Activated CD4-positive, alpha-beta T cell treated with anti-CD3 and anti-CD28 coated beads, Interleukin-10, Interleukin-2, amounts not matched to agents 100 ng/mL and 50 ng/mL, durations not matched to agents 16 hours and 8 hours (primary cell): ENCODE measurements around the gene CTPS1.

Source experiments
- DNase-seq: peaks from one replicate; pipeline ENCODE4 v3.0.0-alpha.2; 2020

CTPS1 gene, protein sequence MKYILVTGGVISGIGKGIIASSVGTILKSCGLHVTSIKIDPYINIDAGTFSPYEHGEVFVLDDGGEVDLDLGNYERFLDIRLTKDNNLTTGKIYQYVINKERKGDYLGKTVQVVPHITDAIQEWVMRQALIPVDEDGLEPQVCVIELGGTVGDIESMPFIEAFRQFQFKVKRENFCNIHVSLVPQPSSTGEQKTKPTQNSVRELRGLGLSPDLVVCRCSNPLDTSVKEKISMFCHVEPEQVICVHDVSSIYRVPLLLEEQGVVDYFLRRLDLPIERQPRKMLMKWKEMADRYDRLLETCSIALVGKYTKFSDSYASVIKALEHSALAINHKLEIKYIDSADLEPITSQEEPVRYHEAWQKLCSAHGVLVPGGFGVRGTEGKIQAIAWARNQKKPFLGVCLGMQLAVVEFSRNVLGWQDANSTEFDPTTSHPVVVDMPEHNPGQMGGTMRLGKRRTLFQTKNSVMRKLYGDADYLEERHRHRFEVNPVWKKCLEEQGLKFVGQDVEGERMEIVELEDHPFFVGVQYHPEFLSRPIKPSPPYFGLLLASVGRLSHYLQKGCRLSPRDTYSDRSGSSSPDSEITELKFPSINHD

DNA sequence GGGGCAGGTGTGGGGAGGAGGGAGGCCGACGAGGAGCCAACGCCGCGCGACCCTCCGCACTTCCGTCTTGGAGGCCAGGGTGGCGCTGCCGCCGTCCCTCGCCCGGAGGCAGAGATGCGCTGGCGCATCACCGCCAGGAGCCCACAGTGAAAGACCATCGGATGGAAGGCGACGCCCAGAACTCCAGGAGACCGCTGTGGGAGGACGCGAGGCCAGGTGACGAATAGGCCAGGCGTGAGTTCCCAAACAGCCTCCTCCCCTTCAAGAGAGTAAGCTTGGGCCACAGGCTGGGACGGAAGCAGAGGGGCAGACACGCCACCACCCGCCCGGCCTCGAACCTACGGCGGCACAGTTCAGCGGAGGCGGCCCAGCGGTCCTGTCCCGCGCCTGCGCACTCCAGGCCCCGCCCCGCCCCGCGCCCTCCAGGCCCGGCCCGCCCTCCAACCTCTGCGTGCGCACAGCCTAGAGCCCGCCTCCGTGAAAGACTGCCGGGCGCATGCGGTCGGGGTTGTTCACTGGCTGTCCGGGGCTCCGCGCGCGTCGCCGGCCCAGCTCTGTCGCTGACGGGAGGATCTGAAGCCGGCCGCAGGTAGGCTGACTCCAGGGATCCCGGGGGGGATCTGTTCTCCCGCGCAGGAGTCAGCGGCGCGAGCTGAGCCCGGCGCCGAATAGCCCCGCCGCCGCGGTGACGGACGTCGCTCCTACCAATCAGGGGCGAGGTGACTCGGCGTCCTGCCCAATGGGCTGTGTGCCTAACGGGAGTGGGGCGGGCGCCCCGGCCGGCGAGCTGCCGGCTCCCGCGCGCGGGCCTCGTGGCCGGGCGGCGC, at the start of gene CTPS1:
Gene CTPS1 (plus strand): TSS at position 456 of the 827 bp plus-strand sequence. CDS start 3,595 bp downstream, outside the sequence.
- DNase-seq = peak; percentile 97

GRCh38 chr1:40930174-40930964, 49.1 kb upstream of the CTPS1 start:
- no peak for DNase-seq

DNA sequence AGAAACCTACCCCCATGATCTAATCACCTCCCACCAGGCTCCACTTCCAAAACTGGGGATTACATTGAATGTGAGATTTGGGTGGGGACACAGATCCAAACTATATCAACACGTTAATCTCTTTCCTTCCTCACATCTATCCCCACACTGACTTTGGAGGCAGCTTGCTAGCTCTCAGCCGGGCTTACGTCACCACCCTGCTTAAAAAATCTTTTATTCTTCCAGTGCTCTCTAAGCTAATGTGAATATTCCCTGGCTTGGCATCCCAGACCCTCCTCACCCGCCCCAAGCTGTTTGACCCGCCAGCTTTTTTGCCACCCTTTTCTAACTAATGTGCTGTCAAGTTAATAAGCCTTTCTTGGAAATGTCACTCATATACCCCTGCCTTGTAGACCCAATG, 47.9 kb upstream of the CTPS1 start:
- no peak for DNase-seq

- DNase-seq = no peak
Measured at GRCh38 chr1:40932006-40932405, 47.5 kb upstream of the CTPS1 start.

- DNase-seq = no peak
Measured at GRCh38 chr1:40936931-40937339, 42.6 kb upstream of the CTPS1 start.

- DNase-seq = no peak
Measured at GRCh38 chr1:40938393-40938792, 41.1 kb upstream of the CTPS1 start.

GRCh38 chr1:40939320-40940059, 40.0 kb upstream of the CTPS1 start:
- no peak for DNase-seq

GRCh38 chr1:40944326-40944725, 35.2 kb upstream of the CTPS1 start:
- DNase-seq = no peak

DNA sequence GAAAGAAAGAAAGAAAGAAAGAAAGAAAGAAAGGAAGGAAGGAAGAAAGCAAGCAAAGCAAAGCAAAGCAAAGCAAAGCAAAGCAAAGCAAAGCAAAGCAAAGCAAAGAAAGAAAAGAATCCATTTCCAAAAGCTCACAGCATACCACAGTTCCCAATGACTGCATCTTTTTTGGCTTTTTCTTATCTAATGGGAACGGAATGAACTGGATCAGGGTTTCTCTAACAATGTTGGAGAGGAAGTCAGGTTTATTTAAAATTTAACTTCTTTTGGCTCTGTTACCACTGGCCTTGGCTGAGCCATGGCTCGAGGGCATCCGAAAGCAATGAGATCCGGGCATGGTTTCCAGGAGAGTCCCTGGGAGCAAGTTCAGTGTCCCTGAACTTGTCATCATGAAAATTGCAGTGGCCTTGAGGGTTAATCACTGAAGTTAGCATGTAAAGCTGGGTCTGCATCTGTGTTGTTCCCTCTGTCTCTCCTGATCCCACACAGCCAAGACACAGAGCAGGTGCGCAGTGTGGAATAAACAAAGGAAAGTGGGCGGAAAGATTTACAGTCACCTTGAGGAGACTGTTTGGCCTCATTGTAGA, 34.6 kb upstream of the CTPS1 start:
- DNase-seq = no peak

DNA sequence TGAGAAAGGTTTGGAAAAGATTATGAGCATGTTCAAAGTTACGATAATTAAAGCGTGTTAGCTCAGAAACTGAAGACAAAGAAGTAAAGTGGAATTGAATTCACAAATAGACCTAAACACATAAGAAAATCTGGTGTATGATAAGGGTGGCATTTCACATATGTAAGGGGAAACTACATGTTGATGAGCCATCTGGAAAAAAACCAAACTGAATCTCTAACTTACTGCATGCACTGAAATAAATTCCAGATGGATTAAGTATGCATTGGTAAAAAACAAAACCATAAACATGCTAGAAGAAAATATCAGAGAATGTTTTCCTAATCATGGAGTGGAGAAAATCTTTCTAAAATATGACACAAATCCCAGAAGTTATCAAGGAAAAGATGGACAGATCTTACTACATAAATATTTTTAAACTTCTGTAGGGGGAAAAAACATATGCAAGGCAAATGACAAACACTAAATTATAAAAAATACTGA, 34.0 kb upstream of the CTPS1 start:
- no peak for DNase-seq

DNA sequence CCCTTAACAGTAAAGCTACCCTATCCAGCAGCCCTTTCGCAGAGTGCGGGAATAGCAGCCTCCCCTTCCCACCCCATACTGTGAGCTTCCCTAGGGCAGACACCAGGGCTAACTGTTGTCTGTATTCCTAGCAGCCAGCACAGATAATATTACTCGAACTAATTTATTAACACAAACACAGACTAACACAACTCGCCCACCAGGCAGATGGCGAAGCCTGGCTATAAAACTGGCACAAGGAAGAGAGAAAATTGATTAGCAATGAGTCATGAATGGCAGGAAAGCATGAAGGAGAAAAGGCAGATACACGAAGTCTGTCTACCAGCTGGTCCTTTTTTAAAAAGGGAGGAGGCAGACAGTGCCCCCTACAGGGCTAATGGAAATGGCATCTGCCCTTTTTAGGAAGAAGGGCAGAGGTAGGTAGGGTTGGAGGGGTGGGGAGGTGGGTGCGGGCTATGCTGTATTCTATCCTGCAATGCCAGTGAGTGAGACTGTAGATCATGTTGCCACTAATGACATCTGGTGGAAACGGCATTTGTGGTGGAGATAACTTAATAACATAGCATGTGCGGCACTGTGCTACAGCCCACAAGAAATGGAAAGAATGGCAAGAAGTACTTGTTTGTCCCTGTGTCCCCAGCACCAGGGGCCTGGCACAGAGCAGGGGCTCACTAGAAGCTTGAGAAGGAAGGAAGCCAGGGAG, 30.6 kb upstream of the CTPS1 start:
- peak; percentile 61 for DNase-seq

DNA sequence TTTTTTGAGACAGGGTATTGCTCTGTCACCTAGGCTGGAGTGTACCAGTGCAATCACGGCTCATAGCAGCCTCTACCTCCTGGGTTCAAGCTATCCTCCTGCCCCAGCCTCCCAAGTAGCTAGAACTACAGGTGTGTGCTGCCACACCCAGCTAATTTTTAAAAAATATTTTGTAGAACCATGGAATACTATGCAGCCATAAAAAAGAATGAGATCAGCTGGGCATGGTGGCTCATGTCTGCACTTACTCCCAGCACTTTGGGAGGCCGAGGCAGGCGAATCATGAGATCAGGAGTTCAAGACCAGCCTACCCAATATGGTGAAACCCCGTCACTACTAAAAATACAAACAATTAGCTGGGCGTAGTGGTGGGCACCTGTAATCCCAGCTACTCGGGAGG, 29.9 kb upstream of the CTPS1 start:
- DNase-seq = no peak

DNA sequence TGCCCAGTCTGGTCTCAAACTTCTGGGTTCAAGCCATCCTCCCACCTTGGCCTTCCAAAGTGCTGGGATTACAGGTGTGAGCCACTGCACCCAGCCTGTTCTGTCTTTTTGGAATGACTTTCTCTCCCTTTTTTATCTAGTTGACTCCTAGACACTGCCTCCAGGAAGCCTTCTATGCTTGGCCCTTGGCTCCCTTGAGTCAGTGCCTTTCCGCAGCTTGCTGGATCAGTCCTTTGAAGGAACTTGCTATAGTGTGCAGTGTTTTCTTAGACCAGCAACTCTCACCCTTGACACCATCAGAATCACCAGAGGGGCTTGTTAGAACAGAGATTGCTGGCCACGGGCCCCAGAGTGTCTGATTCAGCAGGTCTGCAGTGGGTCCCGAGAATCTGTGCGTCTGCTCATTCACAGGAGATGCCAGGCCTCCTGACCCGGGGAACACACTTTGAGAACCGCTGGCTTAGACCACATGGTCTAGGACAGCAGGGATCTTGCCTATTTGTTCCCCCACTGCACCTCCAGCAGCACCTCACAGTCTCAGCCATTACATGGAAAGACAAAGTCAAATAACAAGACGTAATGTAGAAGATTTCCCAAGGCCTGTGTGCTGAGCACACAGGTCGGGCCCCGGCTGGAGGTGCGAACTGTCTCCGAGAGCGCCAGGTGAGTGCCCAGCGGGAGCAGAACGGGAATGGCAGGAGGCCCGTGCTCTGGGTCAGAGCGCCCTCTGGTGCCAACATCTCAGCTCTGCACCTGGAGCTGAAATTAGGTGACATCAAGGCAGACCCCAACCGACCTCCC, 27.4 kb upstream of the CTPS1 start:
- peak; percentile 61 for DNase-seq

GRCh38 chr1:40952744-40953315, 26.7 kb upstream of the CTPS1 start:
- DNase-seq = no peak

- DNase-seq = no peak
Measured at GRCh38 chr1:40954626-40955025, 24.9 kb upstream of the CTPS1 start.

- DNase-seq = no peak
Measured at GRCh38 chr1:40955266-40955665, 24.2 kb upstream of the CTPS1 start.

GRCh38 chr1:40956407-40956806, 23.1 kb upstream of the CTPS1 start:
- no peak for DNase-seq

DNA sequence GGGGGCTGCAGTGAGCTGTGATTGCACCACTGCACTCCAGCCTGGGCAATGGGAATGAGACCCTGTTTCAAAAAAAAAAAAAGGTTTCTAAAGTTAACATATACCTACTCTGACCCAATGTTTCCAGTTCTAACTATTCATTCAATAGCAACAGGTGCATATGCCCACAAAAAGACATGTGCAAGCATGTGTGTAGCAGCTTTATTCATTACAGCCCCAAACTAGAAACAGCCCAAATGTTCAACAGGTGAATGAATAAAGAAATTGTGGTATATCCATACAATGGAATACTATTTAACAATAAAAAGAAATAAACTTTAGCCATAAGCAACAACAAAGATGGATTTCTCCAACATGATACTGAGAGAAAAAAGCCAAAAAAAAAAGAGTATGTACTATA, 21.3 kb upstream of the CTPS1 start:
- no peak for DNase-seq

DNA sequence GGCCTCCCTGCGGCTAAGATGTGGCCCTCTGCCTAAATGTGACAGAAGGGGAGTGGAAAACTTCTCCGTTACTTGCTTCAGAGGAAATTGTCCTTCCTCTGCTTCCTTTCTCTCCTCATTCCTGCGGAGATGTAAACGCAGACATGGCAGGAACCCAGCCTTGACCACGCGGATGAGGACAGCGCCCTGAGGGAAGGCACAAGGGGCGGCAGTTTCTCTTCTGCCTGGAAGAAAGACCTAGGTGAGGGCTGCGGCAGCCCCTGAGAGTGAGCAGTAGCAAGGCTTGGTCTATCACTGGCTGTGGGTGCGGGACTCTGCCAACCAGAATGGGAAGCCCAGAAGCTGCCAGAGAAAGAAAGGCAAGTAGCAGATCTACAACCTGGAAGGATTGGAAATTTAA, 14.0 kb upstream of the CTPS1 start:
- DNase-seq = no peak

DNA sequence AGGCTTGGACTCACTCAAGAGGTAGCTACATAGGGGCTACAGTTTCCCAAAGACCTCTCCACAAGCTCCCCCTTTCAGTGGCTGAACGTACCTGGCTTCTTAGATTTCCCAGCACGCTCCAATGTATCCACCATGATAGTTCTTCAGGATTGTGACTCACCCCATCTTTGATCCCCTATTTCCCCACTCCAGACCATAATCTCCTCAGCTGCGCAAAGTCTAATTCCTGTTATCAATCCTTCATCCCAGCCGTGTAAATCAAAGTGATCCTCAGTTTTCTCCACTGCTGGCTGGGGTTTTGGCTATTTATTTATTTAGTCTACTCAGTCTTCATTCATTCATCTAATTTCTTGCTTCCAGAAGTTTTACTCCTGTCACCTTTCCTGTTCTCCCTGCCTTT, 13.1 kb upstream of the CTPS1 start:
- no peak for DNase-seq
